ENCODE measurements around the gene WWOX. TPM values are rescaled to one million over a fixed set of nuclear protein-coding genes. Genes with fewer than 3 reads are reported as not detected.

WWOX gene
- total and polyA plus RNA-seq, 2 of the 4 experiments (the other 2 are of a cell fraction) = 2.7 to 5.4 TPM

GRCh38 chr16:79128706-79129105 is 1029.3 kb downstream of the WWOX start:
- no peaks in the 10 kb centered on the region for H3K9me1 ChIP-seq (ENCODE audit: insufficient read depth, low read length)
- H3K9ac ChIP-seq (ENCODE audit: low read depth, low read length) = no peak overlapping the region
- ATAC-seq (ENCODE audit: low read depth) (no peak), DNase-seq (no peak)
- no peak overlapping the region for H3K18ac ChIP-seq (ENCODE audit: low read depth, low read length)
- no peak overlapping the region for H3K27ac ChIP-seq (ENCODE audit: insufficient read depth, low read length)
- no peak overlapping the region for H2BK120ac ChIP-seq (ENCODE audit: low read depth, low read length)
- no peak overlapping the region for H2BK20ac ChIP-seq (ENCODE audit: low read depth, low read length)
- H3K56ac ChIP-seq (ENCODE audit: extremely low read depth, insufficient read depth, low read length) = no peak overlapping the region
- H2BK5ac ChIP-seq (ENCODE audit: low read depth, low read length, poor library complexity, severe bottlenecking) = no peak overlapping the region
- H2AK5ac ChIP-seq (ENCODE audit: low read depth, low read length) = no peak overlapping the region
- no peak overlapping the region for H2BK15ac ChIP-seq (ENCODE audit: low read depth, low read length)
- H3K23ac ChIP-seq (ENCODE audit: low read depth, low read length) = no peak overlapping the region
- H3K4ac ChIP-seq (ENCODE audit: low read depth, low read length) = no peak overlapping the region
- no peak overlapping the region for H3K4me2 ChIP-seq (ENCODE audit: low read depth, low read length)
- BruUV-seq (replicated peaks) = no TSS peak
- in situ Hi-C loops (cut with MboI; ENCODE audit: low sequenced_read_pairs) = no loop called here
- no peak overlapping the region for H3K14ac ChIP-seq (replicated peaks; ENCODE audit: low read depth, low read length)
- no peaks in the 10 kb centered on the region for H3K79me1 ChIP-seq (ENCODE audit: low read depth in 1 of 2, low read length in 2 of 2)
- no peaks in the 10 kb centered on the region for H3K4me1 ChIP-seq (ENCODE audit: control insufficient read depth, insufficient read depth, low read length)
- peaks cover 20% of the 10 kb centered on the region for H3K9me3 ChIP-seq (ENCODE audit: control insufficient read depth, insufficient read depth, low read length)
- intact Hi-C loops (cut with micrococcal nuclease) = no loop called here
- dilution Hi-C loops (cut with HindIII; ENCODE audit: low sequenced_read_pairs, unreplicated experiment) = no loop called here
- H2AFZ ChIP-seq (replicated peaks; ENCODE audit: low read length, poor library complexity) = no peak overlapping the region
- no peak overlapping the region for H4K5ac ChIP-seq (ENCODE audit: low read depth, low read length)
- no peak overlapping the region for H2AK9ac ChIP-seq (replicated peaks; ENCODE audit: low read depth, low read length, poor library complexity)
- H3K4me3 ChIP-seq (ENCODE audit: insufficient read depth, low read depth, low read length) = no peak overlapping the region
- ChIA-PET CTCF (no interaction called here), POLR2A (ENCODE audit: unreplicated experiment) (no interaction called here)
- H3K36me3 ChIP-seq (ENCODE audit: control insufficient read depth, insufficient read depth, low read length) = no peaks in the 10 kb centered on the region
- H4K91ac ChIP-seq (ENCODE audit: insufficient read depth, low read depth, low read length) = no peak overlapping the region
- TF ChIP-seq RCOR1 (IDR thresholded peaks at IDR 0.05; ENCODE audit: insufficient replicate concordance, low read length) (no peak), ELK1 (IDR thresholded peaks at IDR 0.05; ENCODE audit: borderline replicate concordance, low read depth, low read length) (no peak), CHD1 (IDR thresholded peaks at IDR 0.05; ENCODE audit: low read depth, low read length) (no peak), NFE2L2 (IDR thresholded peaks at IDR 0.05; ENCODE audit: low read depth, low read length) (no peak), CEBPB (IDR thresholded peaks at IDR 0.05; ENCODE audit: low read depth, low read length) (no peak), MAZ (IDR thresholded peaks at IDR 0.05; ENCODE audit: borderline replicate concordance, low read depth, low read length) (no peak), RAD21 (IDR thresholded peaks at IDR 0.05; ENCODE audit: low read length) (no peak), SMC3 (IDR thresholded peaks at IDR 0.05; ENCODE audit: low read depth, low read length) (no peak), FOS (IDR thresholded peaks at IDR 0.05; ENCODE audit: low read depth, low read length) (no peak), MAFK (IDR thresholded peaks at IDR 0.05; ENCODE audit: low read depth, low read length) (no peak), MXI1 (IDR thresholded peaks at IDR 0.05; ENCODE audit: borderline replicate concordance, low read depth, low read length) (no peak)
- WGBS, 2 experiments (ENCODE audit: extremely low coverage in 2 of 2, insufficient read length in 1 of 2) = 78% methylated on average over 2 of the region's 5 CpGs; no CpG with 5 or more reads in 1 of the 2 experiments
- H3K27me3 ChIP-seq (ENCODE audit: control insufficient read depth, insufficient read depth, low read length) = no peaks in the 10 kb centered on the region
- no peaks in the 10 kb centered on the region for H4K20me1 ChIP-seq (ENCODE audit: insufficient read depth, low read length)
- no peak overlapping the region for H4K8ac ChIP-seq (ENCODE audit: low read depth in 2 of 2, low read length in 2 of 2)
